H1 (cell line): ENCODE data around the gene PDE1C. TPM values are rescaled to one million over a fixed set of nuclear protein-coding genes. Genes with fewer than 3 reads are reported as not detected.

Experiments
- CBX5 ChIP-seq: fragments of 300-800, 300-1000 bp; sonication (generic); IDR thresholded peaks from 2 replicates; pipeline ENCODE4 v1.7.1; 2016; ENCODE audit warnings: antibody characterized with exemption, low read length, low read depth
- CTBP2 ChIP-seq: IDR thresholded peaks from 2 replicates; pipeline ENCODE4 v1.7.0; 2011; ENCODE audit warnings: borderline replicate concordance, mild to moderate bottlenecking, moderate library complexity, mixed read lengths, low read length; ENCODE audit not compliant: insufficient read depth, insufficient read length
- HDAC2 ChIP-seq, 2 experiments: fragments of 300-600 bp in 1 of 2; sonication (generic) in 1 of 2; IDR thresholded peaks; 2 replicates each; pipeline ENCODE4 v1.6.1; 2011 to 2012; ENCODE audit warnings: low read depth in 2 of 2, low read length in 2 of 2, mild to moderate bottlenecking in 2 of 2, moderate library complexity in 2 of 2, borderline replicate concordance in 1 of 2, inconsistent platforms in 1 of 2
- JUN ChIP-seq: IDR thresholded peaks from 2 replicates; pipeline ENCODE4 v1.6.1; 2011; ENCODE audit warnings: low read depth, mild to moderate bottlenecking, improper control_type of control experiment, low read length
- NRF1 ChIP-seq: IDR thresholded peaks from 2 replicates; pipeline ENCODE4 v1.6.1; 2011; ENCODE audit warnings: mild to moderate bottlenecking, low read depth, low read length, improper control_type of control experiment
- POU5F1 ChIP-seq: IDR thresholded peaks from 2 replicates; pipeline ENCODE4 v1.6.1; 2011; ENCODE audit warnings: low read depth, mild to moderate bottlenecking, low read length, moderate library complexity
- SP1 ChIP-seq: IDR thresholded peaks from 2 replicates; pipeline ENCODE4 v1.6.1; 2011; ENCODE audit warnings: low read depth, low read length
- SRF ChIP-seq: IDR thresholded peaks from 2 replicates; pipeline ENCODE4 v1.6.1; 2011; ENCODE audit warnings: mild to moderate bottlenecking, low read depth, low read length, moderate library complexity
- YY1 ChIP-seq: IDR thresholded peaks from 2 replicates; pipeline ENCODE4 v1.6.1; 2011; ENCODE audit warnings: low read depth, mild to moderate bottlenecking, low read length
- polyA plus RNA-seq, 7 experiments: library from polyadenylated mRNA; depleted of rRNA in 3 of 7; stranded (reverse) in 5 of 7; unstranded in 2 of 7; fragments of >200 nt in 5 of 7; fragments of 200-250 nt in 2 of 7; gene quantifications; 1 replicate in 5 of 7; 2 replicates in 1 of 7; 4 replicates in 1 of 7; pipeline versions ENCODE4 v1.2.1 to v1.2.3, GENCODE V29; 2011 to 2013; ENCODE audit warnings: missing spikeins in 2 of 7, mixed read lengths in 2 of 7
- total RNA-seq: library from RNA; stranded (reverse); fragmentation: NEBNext Ultra II Directional; extraction: Animal tissue kit (Norgen Biotek cat#: 25700); gene quantifications from 2 replicates; pipeline ENCODE4 v1.2.1, GENCODE V29; 2021

The PDE1C gene
- total and polyA plus RNA-seq, 2 of the 8 experiments (the other 6 are each of a cell fraction or from before 2014, with no cell fraction given): 0.11 to 1.1 TPM

- no peak for TF ChIP-seq CTBP2
- no peak for TF ChIP-seq CBX5
- no peak for TF ChIP-seq YY1
- TF ChIP-seq SRF: no peak
- TF ChIP-seq JUN: no peak
- no peak for TF ChIP-seq NRF1
- TF ChIP-seq SP1: no peak
- no peak for TF ChIP-seq POU5F1
- no peak for TF ChIP-seq HDAC2 (IDR thresholded peaks at IDR 0.05; ENCODE audit: borderline replicate concordance in 1 of 2, low read depth in 2 of 2, low read length in 2 of 2)
These were observed 179.4 kb downstream of the PDE1C start (continued) for GRCh38 chr7:31890766-31891165.
